GM12801 (cell line): ENCODE results near the gene TRIM67.

Source experiments
- TF ChIP-seq, protein P1 (sequence below): IDR thresholded peaks from one replicate; pipeline ENCODE4 v1.5.1; 2011; ENCODE audit warnings: control low read depth; ENCODE audit not compliant: insufficient read length; ENCODE audit errors: extremely low read depth

The TRIM67 gene

GRCh38 chr1:231231511-231231910, 69.7 kb downstream of the TRIM67 start:
- TF ChIP-seq, protein P1, sequence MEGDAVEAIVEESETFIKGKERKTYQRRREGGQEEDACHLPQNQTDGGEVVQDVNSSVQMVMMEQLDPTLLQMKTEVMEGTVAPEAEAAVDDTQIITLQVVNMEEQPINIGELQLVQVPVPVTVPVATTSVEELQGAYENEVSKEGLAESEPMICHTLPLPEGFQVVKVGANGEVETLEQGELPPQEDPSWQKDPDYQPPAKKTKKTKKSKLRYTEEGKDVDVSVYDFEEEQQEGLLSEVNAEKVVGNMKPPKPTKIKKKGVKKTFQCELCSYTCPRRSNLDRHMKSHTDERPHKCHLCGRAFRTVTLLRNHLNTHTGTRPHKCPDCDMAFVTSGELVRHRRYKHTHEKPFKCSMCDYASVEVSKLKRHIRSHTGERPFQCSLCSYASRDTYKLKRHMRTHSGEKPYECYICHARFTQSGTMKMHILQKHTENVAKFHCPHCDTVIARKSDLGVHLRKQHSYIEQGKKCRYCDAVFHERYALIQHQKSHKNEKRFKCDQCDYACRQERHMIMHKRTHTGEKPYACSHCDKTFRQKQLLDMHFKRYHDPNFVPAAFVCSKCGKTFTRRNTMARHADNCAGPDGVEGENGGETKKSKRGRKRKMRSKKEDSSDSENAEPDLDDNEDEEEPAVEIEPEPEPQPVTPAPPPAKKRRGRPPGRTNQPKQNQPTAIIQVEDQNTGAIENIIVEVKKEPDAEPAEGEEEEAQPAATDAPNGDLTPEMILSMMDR = no peak

- TF ChIP-seq, protein P1 = no peak
Observed at GRCh38 chr1:231232870-231233734, 71.2 kb downstream of the TRIM67 start.

GRCh38 chr1:231233735-231234417, 72.0 kb downstream of the TRIM67 start:
- TF ChIP-seq, protein P1 = no peak

GRCh38 chr1:231234506-231234905, 72.6 kb downstream of the TRIM67 start:
- TF ChIP-seq, protein P1 = no peak

- TF ChIP-seq, protein P1 = no peak
Observed at GRCh38 chr1:231235526-231236207, 73.8 kb downstream of the TRIM67 start.

DNA sequence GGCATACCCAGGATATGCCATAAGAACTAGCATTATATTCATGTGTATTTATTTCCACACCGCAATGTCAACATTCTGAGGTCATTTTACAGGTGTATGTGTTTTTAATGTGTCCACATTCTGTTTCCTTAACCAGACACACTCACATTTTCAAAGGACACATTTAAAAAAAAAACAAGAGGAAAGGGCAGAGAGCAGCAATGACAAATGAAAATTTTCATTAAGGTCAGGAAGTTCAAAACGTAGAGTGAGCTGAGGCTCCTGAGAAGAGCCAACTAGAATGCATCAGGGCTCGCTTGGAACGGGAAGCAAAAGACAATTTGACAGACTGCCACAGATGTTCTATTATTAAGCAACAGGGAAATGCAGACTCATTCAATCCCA, 74.3 kb downstream of the TRIM67 start:
- TF ChIP-seq, protein P1 = no peak

DNA sequence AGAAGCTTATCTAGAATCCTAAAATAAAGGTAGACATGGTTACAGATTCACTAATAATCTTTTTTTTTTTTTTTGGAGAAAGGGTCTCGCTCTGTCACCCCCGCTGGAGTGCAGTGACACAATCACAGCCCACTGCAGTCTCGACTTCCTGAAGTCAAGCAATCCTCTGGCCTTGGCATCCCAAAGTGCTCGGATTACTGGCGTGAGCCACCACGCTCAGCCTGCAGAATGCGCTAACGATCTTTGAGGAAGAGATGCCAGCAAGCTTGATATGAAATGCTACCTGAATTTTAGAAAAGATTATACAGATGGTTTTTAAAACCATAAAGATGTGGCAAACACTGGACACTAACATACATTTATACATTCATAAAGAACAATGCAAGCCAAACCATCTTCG, 75.1 kb downstream of the TRIM67 start:
- TF ChIP-seq, protein P1 = no peak
